A673 (cell line): ENCODE results near the gene MFSD1. TPM values are rescaled to one million over a fixed set of nuclear protein-coding genes. Genes with fewer than 3 reads are reported as not detected.

Experiments used
- BruUV-seq: library from RNA; stranded (reverse); fragments of 400-500 nt; replicated peaks from 2 replicates; lab custom pipeline; 2021; lab: Mats Ljungman, UMichigan
- CTCF ChIA-PET: fragments of 300-600 bp; sonication (Branson Sonifier 250); formaldehyde crosslinking; loops from one replicate; lab custom pipeline; 2022; ENCODE audit warnings: antibody characterized with exemption; lab: Charles Lee
- POLR2A ChIA-PET: fragments of 300-600 bp; sonication (Branson Sonifier 250); formaldehyde crosslinking; loops from one replicate; lab custom pipeline; 2022; ENCODE audit warnings: antibody characterized with exemption; ENCODE audit not compliant: low non-redundant PET; lab: Charles Lee
- DNase-seq: peaks from one replicate; pipeline ENCODE4 v3.0.0-alpha.2; 2015; ENCODE audit warnings: low spot score
- H3K27ac ChIP-seq: fragments of 200-600 bp; sonication (generic); 2 replicates; pipeline ENCODE4 v1.5.1; 2016; ENCODE audit warnings: mixed run types, low read depth, mild to moderate bottlenecking, mixed read lengths, antibody characterized with exemption, low read length; ENCODE audit not compliant: poor library complexity, severe bottlenecking
- H3K27me3 ChIP-seq: fragments of 200-600 bp; sonication (generic); replicated peaks from 2 replicates; pipeline ENCODE4 v1.6.1; 2017; ENCODE audit warnings: mixed run types, low read depth, mild to moderate bottlenecking, mixed read lengths, antibody characterized with exemption, low read length; ENCODE audit not compliant: insufficient read depth, poor library complexity
- H3K36me3 ChIP-seq: fragments of 200-600 bp; sonication (generic); 2 replicates; pipeline ENCODE4 v1.6.1; 2016; ENCODE audit warnings: mixed run types, mild to moderate bottlenecking, mixed read lengths, antibody characterized with exemption, low read length; ENCODE audit not compliant: insufficient read depth, poor library complexity, severe bottlenecking
- H3K4me1 ChIP-seq: fragments of 200-600 bp; sonication (generic); 2 replicates; pipeline ENCODE4 v1.6.1; 2017; ENCODE audit warnings: mixed run types, mild to moderate bottlenecking, mixed read lengths, antibody characterized with exemption, low read length; ENCODE audit not compliant: insufficient read depth, poor library complexity, severe bottlenecking
- H3K4me3 ChIP-seq: fragments of 200-600 bp; sonication (generic); 2 replicates; pipeline ENCODE4 v1.5.1; 2016; ENCODE audit warnings: low read depth, mixed run types, mild to moderate bottlenecking, mixed read lengths, low read length; ENCODE audit not compliant: poor library complexity, severe bottlenecking
- H3K9me3 ChIP-seq: fragments of 200-600 bp; sonication (generic); 2 replicates; pipeline ENCODE4 v1.6.1; 2016; ENCODE audit warnings: mixed run types, low read depth, mild to moderate bottlenecking, mixed read lengths, antibody characterized with exemption, low read length; ENCODE audit not compliant: poor library complexity, severe bottlenecking
- EZH2 ChIP-seq: fragments of 200-600 bp; sonication (generic); IDR thresholded peaks from 2 replicates; pipeline ENCODE4 v1.6.1; 2017; ENCODE audit warnings: borderline replicate concordance, low read depth, mild to moderate bottlenecking, mixed read lengths, antibody characterized with exemption, low read length; ENCODE audit not compliant: poor library complexity, severe bottlenecking
- intact Hi-C: fragments of 100-400 bp; cut with micrococcal nuclease; formaldehyde crosslinking; loops from one replicate; pipeline ENCODE4 v1.10.0; 2022; ENCODE audit not compliant: unreplicated experiment
- total RNA-seq: library from RNA; stranded (reverse); gene quantifications from 2 replicates; pipeline ENCODE4 v1.2.3, GENCODE V29; 2021
- TF ChIP-seq, protein P1 (sequence below): fragments of 300-800, 200-600 bp; sonication (generic); conservative IDR thresholded peaks from 2 replicates; pipeline ENCODE4 v1.5.1; 2017; ENCODE audit warnings: low read depth, mild to moderate bottlenecking, antibody characterized with exemption, low read length, moderate library complexity, mixed read lengths

Gene MFSD1
- total RNA-seq, 1 experiment from 2014 or later: 15.2 TPM

DNA sequence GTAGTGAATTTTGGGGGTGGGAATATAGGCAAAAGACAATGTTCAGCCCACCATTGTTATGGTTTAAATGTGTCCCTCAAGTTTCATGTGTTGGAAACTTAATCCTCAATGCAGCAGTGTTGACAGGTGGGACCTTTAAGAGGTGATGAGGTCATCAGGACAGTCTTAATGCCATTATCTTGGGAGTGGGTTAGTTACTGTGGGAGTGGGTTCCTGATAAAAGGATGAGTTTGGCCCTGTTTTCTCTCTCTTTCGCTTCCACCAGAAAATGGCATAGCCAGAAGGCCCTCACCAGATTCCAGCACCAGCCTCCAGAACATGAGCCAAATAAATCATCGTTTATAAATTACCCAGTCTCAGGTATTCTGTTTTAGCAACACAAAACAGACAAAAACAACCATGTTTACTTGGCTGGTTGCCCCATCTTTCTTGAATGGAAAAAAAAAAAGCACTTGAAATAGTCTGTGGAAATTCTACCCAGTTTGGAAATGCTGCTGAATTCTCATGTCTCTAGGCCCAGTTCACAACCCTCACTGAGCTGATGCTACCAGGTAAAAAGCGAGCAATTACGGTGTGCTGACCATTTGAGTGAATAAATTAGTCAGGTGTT lies 31.0 kb upstream of the MFSD1 start:
- Histone ChIP-seq H3K27ac (no peak overlapping the region), H3K36me3 (no peaks in the 10 kb centered on the region), H3K4me3 (no peak overlapping the region), H3K27me3 (no peaks in the 10 kb centered on the region), H3K4me1 (no peaks in the 10 kb centered on the region), H3K9me3 (no peaks in the 10 kb centered on the region)
- ChIA-PET CTCF (no interaction called here), POLR2A (no interaction called here)
- BruUV-seq: no TSS peak
- intact Hi-C loops: no loop called here
- TF ChIP-seq, protein P1, sequence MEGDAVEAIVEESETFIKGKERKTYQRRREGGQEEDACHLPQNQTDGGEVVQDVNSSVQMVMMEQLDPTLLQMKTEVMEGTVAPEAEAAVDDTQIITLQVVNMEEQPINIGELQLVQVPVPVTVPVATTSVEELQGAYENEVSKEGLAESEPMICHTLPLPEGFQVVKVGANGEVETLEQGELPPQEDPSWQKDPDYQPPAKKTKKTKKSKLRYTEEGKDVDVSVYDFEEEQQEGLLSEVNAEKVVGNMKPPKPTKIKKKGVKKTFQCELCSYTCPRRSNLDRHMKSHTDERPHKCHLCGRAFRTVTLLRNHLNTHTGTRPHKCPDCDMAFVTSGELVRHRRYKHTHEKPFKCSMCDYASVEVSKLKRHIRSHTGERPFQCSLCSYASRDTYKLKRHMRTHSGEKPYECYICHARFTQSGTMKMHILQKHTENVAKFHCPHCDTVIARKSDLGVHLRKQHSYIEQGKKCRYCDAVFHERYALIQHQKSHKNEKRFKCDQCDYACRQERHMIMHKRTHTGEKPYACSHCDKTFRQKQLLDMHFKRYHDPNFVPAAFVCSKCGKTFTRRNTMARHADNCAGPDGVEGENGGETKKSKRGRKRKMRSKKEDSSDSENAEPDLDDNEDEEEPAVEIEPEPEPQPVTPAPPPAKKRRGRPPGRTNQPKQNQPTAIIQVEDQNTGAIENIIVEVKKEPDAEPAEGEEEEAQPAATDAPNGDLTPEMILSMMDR: no peak
- no peak for TF ChIP-seq EZH2
- no peak for DNase-seq

GRCh38 chr3:158771577-158771976 lies 30.3 kb upstream of the MFSD1 start:
- no peaks in the 10 kb centered on the region for H3K27me3 ChIP-seq
- TF ChIP-seq, protein P1: no peak
- no peak for TF ChIP-seq EZH2
- no TSS peak for BruUV-seq

GRCh38 chr3:158771982-158772381 lies 29.9 kb upstream of the MFSD1 start:
- POLR2A ChIA-PET: no interaction called here
- Histone ChIP-seq H3K9me3 (no peaks in the 10 kb centered on the region), H3K36me3 (no peaks in the 10 kb centered on the region), H3K4me3 (no peak overlapping the region), H3K4me1 (no peaks in the 10 kb centered on the region), H3K27ac (no peak overlapping the region), H3K27me3 (no peaks in the 10 kb centered on the region)
- intact Hi-C loops: no loop called here
- no peak for DNase-seq
- BruUV-seq: no TSS peak
- CTCF ChIA-PET: no interaction called here
- TF ChIP-seq EZH2: no peak
- TF ChIP-seq, protein P1: no peak

More at GRCh38 chr3:158771577-158771976, 30.3 kb upstream of the MFSD1 start:
- Histone ChIP-seq H3K9me3 (no peaks in the 10 kb centered on the region), H3K36me3 (no peaks in the 10 kb centered on the region), H3K27ac (no peak overlapping the region), H3K4me3 (no peak overlapping the region), H3K4me1 (no peaks in the 10 kb centered on the region)
- CTCF ChIA-PET: no interaction called here
- intact Hi-C loops: no loop called here
- DNase-seq: no peak
- POLR2A ChIA-PET: no interaction called here
